ENCODE data around the gene SASH1. TPM values are rescaled to one million over a fixed set of nuclear protein-coding genes. Genes with fewer than 3 reads are reported as not detected.
A peak's percentile ranks its signal among the peaks of the same experiment; 100 is the strongest.

The SASH1 gene
- total RNA-seq, 4 donors from 2014 or later, result 142 to 214 (median 173) TPM

DNA sequence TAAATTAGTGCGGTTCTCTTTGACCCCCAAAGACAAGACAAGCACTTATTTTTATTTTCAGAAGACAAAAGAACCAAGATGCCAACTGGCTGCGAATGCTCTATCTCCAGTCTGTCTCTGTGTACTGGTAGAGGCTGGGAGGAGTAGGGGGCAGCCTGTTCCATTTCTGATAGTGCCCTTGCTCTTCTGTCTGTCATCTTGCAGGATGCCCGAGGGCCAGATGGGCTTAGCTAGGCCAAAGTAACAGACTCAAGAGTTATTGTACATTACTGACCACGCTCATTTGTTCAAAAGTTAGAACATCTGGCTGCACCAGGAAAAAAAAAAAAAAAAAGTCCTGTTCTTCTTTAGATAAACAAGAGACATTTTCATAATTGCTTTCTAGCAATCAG is 206.1 kb downstream of the SASH1 start:
- TF ChIP-seq, protein P1, sequence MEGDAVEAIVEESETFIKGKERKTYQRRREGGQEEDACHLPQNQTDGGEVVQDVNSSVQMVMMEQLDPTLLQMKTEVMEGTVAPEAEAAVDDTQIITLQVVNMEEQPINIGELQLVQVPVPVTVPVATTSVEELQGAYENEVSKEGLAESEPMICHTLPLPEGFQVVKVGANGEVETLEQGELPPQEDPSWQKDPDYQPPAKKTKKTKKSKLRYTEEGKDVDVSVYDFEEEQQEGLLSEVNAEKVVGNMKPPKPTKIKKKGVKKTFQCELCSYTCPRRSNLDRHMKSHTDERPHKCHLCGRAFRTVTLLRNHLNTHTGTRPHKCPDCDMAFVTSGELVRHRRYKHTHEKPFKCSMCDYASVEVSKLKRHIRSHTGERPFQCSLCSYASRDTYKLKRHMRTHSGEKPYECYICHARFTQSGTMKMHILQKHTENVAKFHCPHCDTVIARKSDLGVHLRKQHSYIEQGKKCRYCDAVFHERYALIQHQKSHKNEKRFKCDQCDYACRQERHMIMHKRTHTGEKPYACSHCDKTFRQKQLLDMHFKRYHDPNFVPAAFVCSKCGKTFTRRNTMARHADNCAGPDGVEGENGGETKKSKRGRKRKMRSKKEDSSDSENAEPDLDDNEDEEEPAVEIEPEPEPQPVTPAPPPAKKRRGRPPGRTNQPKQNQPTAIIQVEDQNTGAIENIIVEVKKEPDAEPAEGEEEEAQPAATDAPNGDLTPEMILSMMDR (IDR thresholded peaks at IDR 0.05), result no peak
- no peak for DNase-seq (ENCODE audit: low spot score)
- no peak for ATAC-seq (ENCODE audit: low FRiP score)

DNA sequence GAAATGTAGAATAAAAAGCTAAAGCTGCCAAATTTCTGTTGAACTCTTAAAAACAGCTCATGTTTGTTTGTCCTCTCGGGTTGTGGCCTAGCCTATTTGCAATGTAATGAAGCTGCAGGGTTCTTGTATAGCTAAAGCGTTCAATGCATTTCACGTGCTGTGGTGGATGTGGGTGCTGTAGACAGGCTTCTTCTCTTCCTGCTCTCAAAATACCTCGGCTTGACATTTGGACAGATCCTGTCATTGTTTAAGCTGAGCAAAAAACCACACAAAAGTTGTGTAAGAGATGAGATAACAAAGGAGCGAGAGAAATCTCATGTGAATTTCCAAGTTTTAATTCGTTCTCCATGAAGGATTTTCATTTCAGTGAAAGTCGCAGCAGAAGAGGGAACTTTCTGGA is 207.9 kb downstream of the SASH1 start:
- ATAC-seq (ENCODE audit: low FRiP score) (no peak), DNase-seq (ENCODE audit: low spot score) (no peak)
- TF ChIP-seq, protein P1 (IDR thresholded peaks at IDR 0.05), result no peak

DNA sequence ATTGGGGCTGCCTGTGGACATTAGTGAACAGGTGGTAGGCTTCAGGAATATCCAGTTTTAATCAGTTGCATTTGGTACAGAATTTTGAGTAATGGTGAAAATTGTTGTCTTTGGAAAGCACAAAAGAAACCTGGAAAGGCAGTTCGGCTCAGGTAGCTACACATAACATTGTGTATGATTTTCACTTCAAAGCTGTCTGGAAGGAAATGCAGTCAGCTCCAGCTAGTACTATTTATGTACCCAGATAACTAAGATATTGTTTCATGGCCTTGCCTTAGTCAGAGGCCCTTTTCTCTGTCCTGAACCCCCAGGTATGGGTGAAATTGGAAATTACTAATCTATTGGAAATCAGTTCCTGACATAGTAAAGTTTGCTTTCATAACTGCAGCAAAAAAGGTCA is 208.6 kb downstream of the SASH1 start:
- TF ChIP-seq, protein P1 (IDR thresholded peaks at IDR 0.05), result no peak
- DNase-seq (ENCODE audit: low spot score) (no peak), ATAC-seq (ENCODE audit: low FRiP score) (no peak)

DNA sequence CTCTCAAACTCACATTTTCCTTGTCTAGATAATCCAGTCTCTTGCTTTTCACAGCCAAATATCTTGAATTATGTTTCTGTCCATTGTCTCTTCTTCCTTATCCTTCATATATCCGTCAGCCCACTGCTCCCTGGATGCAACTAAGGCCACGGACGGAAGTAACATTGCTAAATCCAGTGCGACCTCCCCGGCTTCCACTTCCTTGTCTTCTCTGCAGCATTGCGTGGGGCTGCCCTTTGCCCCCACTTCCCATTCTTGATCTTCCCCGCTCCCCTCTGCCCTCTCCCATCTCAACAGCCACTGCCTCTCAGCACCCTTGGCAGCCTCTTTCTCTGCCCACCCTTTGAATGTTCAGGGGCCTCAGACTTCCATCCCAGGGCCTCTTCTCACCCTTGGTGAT is 213.8 kb downstream of the SASH1 start:
- TF ChIP-seq, protein P1 (IDR thresholded peaks at IDR 0.05), result no peak
- ATAC-seq (ENCODE audit: low FRiP score), result no peak

DNA sequence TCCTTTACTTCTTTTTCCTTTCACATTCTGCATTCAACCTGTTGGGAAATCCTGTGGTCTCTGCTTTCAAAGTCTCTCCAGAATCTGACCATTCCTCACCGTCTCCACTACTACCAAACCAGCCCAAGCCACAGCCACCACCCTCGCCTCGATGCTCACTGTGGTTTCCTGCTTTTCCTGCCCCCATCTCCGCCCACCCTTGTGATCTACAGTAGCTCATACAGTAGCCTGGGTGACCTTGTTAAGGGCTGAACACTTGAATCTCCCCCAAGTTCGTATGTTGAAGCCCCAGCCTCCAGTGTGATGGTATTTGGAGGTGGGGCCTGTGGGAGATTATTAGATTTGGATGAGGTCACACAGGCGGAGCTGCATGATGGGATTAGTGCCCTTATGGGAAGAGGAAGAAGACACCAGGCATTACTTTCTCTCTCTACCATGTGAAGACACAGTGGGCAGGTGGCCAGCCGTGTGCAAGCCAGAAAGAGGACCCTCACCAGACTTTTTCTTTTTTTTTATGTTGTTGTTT is 215.2 kb downstream of the SASH1 start:
- ATAC-seq (ENCODE audit: low FRiP score), result no peak
- TF ChIP-seq, protein P1 (IDR thresholded peaks at IDR 0.05), result no peak
- DNase-seq (ENCODE audit: low spot score), result no peak

More for the DNA sequence above, 213.8 kb downstream of the SASH1 start:
- DNase-seq (ENCODE audit: low spot score), result no peak

DNA sequence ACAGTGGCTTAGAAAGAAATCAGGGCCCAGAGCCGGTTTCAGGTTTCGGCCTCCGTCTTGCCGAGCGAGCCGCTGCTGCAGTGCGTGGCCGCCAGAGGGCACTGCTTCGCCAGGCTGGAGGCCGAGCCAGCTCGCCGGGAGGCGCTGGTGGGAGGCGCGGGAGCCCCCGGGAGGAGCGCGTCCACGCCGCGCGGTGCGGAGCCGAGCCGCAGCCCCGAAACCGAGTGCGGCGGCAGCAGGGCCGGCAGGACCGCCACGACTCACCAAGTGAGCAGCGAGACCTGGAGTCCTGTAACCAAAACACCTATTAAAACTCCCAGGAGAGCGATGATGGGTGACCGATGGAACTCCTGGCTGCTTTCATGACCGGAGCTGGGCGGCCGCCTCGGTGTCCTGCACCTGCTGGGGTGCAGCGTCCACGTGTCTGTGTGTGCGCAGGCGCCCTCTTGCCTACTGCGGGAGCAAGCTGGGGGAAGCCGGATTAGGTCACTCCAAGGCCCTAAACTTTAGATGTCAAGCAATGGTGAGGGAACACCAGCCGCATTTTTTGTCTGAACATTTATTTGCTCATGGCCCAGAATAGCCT is 217.3 kb downstream of the SASH1 start:
- DNase-seq (ENCODE audit: low spot score), result peak; percentile 57

More for the DNA sequence above, 217.3 kb downstream of the SASH1 start:
- TF ChIP-seq, protein P1 (IDR thresholded peaks at IDR 0.05), result peak in 1 of 3 donors; percentile 93
- peak; percentile 93 for ATAC-seq (ENCODE audit: low FRiP score)
